Stimulated activated CD8-positive, alpha-beta memory T cell treated with anti-CD3 and anti-CD28 coated beads, Interleukin-4, amount 100 ng/mL, for 24 hours (primary cell): ENCODE results near the gene ZNF670.
"Not testable (repeated sequence)": the region's sequence is repeated elsewhere in the genome, so short reads cannot be mapped to it uniquely, and the experiment has no call there.

Experiments
- DNase-seq: peaks from one replicate; pipeline ENCODE4 v3.0.0-alpha.2; 2020; ENCODE audit warnings: low read depth

ZNF670 gene

DNA sequence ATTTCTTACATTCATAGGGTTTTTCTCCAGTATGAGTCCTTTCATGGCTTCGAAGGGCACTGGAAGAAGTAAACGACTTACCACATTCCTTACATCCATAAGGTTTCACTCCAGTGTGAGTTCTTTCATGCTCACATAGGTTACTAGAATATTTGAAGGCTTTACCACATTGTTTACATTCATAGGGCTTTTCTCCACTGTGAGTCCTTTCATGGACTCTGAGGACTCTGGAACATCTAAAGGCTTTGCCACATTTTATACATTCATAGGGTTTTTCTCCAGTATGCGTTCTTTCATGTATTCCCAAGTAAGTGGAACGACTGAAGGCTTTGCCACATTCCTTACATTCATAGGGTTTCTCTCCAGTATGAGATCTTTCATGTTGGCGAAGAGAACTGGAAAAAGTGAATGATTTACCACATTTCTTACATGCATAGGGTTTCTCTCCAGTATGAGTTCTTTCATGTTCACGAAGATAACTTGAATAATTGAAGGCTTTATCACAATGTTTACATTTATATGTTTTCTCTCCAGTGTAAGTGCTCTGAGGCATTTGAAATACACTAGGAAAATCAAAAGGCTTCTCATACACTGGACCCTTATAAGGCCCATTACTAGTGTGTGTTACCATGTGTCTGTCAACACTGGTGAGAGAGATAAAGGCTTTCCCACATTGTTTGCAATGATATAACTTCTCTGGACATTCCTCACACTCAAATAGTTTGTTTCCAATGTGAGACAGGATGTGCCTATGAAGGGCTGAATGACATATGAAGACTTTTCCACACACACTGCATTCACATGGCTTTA is 40.9 kb downstream of the ZNF670 start:
- DNase-seq = no peak

GRCh38 chr1:247032306-247032705 is 46.3 kb downstream of the ZNF670 start:
- DNase-seq = not testable (repeated sequence)
